NCI-H1694 (cell line): ENCODE results near the gene GGT5.
A peak's percentile ranks its signal among the peaks of the same experiment; 100 is the strongest.

Experiments used
- DNase-seq: peaks from one replicate; lab custom pipeline; 2025; lab: John Stamatoyannopoulos, UW

Gene GGT5

DNA sequence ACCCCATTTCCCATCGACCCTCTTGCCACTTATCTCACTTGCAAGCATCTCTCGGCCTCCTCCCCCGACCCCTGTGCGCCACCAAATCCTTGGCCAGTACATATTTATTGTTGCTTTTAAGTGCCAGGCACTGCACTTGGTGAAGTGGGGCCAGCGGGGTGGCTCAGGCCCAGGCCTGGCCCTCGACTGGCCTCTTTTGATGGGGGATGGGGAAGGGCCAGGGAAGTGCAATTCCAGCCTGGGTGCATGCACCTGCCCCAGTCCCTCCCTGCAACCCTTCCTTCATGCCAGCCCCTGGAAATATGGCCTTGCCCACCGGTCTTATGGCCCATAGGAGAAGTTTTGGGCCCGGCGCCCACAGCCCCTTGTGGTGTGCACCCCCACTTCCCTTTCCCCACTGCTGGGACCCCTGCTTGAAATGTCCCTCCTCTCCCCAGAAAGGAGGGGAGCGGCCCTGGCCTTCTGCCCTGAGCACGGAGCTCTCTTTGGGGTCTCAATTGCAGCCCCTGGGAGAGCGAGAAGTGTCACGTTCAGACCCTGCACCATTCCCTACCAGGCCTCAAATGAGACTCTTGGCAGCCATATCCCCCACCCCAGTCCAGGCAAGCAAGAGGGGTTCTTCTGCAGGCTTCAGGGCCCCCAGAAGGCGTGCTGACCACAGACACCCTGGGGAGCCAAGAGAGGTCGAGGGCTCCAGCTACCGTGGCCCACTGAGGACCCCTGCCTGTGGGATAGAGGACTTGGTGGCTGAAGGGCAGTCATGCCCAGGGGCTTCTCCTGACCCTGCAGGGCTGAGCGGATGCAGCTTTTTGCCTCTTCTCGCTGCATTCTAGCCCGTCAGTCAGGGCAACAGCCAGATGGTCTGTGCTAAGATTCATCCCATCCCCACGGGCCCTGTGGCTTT lies 62.6 kb downstream of the GGT5 start:
- no peak for DNase-seq

DNA sequence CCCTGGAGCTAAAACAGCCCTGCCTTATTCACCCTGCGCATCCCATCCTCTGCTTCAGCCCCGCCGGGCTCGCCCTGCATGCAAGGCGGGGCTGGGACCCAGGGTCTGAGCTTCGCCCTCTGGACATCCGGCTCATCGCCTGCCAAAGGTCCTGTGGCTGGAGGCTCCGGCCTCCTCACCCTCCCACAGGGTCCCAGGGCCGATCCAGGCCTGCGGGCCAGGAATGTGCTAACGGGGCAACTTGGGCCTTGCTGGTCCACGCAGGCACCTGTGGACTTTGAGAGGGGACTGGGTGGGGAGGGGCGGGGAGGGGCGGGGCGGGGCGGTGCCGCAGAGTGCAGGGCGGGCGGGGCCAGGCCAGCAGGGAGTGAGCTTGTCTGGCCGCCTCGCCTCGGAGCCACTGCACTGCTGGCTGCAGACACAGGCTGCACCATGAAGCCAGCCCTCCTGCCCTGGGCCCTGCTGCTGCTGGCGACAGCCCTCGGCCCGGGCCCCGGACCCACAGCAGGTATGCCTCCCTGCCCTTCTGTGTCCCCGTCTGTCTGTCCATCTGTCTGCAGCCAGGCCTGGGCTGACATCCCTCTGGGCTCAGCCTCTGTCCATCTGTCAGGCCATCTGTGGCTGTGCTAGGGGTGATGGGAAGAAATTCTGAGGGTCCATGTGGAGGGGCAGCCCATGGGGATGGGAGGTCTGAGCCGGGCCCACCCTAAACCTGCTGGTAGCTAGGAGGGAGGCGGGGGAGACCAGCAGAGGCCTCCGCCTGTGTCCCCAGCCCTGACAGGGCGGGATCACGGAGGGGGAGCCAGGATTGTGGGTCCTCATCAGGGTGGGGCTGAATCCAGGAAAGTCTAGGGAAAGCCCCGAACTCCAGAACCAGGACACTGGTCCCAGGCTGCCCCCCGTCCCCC lies 63.5 kb downstream of the GGT5 start, which contains the start of gene SUSD2:
SUSD2 (plus strand) TSS at position 400 of the 908 bp plus-strand sequence; CDS start at position 433, 33 bp downstream.
- DNase-seq, result no peak

DNA sequence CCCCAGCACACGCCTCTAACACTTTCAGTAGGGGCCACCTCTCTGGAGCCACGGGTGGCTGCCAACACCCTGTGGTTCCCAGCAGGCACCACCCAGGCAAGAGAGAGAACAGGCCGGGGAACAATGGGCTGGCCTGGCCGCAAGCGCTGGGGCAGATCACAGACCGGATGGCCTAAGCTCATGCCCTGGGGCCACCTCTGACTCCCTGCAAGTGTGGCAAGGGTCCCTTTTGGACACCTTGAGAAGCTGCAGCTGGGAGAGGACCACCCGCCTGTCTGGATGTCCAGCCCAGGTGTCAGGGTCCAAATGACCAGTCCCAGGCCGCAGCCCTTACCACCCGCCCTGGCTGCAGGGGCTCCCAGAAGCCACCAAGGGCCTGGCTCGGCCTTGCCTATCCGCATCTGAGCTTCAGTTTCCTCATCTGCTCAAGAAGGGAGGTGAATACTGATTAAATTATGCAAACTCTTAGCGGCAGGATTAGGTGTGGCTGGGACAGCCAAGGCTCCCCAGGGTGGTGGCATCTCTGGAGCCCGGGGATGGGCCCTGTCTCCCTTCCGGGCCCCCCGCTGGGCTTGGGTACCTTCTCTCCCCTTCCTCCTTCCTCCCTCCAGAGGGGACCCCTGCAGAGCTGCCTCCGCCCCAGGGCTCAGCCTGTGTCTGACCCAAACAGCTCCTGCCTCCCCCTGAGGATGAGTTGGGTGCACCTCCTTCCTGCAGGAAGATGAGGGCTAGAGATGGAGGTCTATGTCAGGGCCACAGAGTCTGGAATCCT lies 64.4 kb downstream of the GGT5 start:
- no peak for DNase-seq

DNA sequence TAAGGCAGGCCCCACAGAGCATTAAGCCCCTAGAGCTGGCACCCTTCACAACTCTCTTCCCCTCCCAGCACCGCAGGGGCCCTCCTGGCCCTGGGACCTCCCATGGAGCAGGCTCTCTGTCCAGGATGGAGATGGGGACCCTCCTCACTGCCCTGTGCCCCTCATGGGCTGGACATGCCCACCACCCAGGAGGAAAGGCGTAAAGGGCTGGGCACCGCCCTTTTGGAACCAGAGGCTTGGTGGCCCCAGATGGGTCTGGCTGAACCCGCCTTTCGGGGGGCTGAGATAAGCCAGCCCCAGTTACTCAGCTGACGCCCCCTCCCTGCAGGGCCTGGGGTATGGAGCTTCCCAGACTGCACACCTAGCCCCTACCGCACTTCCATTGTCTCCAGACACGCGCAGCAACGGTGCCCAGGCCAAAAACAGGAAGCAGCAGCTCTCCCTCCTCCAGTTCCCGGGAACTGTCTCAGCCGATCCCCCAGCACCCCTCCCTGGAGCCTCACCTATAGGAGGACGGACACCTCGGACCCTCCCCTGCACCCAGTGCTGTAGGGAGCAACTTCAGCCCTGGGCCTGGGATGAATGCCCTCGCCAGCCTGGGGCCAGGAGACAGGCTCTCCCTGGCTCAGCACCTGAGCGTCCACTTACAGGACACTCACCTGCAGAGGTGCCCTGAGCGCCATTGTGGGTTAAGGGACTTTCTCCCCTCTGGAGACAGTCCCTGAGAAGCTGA lies 65.2 kb downstream of the GGT5 start:
- no peak for DNase-seq

DNA sequence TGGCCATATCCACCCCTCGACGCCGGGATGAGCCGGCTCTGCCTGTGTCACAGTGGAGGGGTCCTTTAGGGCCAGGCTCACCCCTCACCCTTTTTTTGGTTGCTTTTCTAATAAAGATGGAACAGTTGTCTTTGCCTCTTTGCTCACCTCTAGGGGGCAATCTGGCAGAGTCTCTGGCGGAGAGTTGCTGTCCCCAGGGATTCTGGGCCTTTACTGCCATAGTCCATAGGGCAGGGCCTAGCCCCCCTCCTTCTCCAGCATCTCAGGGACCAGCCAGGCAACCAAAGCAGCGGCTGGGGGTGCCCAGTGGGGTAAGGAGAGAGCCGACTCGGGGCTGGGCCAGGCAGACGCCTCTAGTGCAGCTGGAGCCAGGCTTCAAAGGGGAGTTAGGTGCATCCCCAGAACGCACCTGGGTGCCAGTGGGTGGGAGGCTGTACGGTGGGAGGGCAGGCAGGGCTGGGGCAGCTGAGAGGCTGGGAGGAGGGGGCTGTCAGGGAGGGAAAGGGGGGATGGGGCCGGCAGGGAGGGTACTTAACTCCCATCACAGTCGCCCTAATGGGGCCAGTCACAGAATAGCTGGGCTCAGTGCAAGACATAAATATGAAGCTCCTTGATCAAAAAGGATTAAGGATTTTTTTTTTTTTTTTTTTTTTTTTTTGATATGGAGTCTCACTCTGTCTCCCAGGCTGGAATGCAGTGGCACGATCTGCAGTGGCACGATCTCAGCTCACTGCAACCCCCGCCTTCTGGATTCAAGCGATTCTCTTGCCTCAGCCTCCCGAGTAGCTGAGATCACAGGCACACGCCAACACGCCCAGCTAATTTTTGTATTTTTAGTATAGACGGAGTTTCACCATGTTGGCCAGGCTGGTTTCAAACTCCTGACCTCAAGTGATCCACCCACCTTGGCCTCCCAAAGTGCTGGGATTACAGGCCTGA lies 66.1 kb downstream of the GGT5 start:
- DNase-seq, result no peak

DNA sequence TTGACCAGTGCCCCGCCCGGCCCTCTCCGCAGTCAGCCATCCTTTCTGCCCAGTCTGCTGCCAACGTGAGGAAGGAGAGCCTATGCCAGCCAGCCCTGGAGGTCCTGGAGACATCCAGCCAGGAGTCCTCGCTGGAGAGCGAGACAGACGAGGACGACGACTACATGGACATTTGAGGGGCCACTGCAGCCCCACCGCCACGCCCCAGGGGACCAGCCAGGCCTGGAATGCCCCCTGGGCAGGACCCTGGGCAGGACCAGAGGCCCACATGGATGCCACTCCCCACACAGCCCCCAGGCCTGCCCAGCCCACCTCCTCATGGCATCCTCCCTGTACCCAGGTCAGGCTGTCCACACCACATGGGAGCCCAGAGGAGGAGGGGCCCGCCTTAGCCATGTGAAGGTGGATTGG lies 66.9 kb downstream of the GGT5 start:
- no peak for DNase-seq

DNA sequence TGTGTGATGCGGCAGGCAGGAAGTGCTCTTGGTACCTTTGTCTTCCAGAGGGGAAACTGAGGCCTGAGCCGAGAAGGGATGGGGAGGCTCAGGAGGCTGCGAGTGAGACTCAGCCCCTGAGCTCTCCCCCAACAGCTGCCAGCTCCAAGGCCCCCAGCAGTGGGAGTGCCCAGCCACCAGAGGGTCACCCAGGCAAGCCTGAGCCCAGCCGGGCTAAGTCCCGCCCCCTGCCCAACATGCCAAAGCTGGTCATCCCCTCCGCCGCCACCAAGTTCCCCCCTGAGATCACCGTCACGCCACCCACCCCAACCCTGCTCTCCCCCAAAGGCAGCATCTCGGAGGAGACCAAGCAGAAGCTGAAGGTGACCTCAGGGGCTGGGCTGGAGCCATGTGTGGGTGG lies 67.4 kb downstream of the GGT5 start:
- DNase-seq, result no peak

DNA sequence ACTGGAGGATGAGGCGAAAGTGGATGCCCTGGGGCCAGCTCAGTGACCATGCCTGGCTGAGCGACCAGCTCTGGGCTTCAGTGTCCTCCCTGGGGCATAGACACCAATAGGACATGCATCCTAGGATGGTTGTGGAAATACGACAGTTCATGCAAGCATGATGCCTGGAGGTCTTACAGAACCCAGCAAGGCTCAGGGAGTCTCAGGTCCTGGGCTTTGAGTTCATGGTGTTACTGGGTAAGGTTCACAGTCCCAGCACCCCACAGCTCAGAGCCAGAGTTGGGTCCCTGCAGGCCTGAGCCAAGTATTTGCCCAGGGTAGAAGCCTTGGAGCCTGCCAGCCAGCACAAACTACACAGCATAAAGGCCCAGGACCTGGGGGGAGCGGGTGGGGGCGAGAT lies 67.8 kb downstream of the GGT5 start:
- no peak for DNase-seq

DNA sequence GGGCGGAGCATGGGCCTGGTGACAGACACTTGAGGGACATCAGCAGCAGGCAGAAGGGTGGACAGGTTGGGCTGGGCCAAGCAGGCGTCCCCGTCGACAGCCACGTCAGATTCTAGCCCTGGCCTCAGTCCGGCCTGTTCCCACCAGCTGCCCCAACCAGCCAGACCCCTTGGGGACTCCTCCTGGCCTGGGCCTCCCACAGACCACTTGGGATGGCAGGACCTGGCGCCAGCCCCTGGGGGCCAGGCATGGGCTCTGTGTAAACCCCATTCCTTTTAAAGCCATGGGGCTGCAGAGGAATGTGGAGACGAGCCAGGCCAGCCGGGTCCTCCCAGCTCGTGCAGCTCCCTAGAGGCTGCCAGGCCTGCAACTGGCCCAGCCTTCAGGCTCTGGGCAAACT lies 68.3 kb downstream of the GGT5 start:
- no peak for DNase-seq

DNA sequence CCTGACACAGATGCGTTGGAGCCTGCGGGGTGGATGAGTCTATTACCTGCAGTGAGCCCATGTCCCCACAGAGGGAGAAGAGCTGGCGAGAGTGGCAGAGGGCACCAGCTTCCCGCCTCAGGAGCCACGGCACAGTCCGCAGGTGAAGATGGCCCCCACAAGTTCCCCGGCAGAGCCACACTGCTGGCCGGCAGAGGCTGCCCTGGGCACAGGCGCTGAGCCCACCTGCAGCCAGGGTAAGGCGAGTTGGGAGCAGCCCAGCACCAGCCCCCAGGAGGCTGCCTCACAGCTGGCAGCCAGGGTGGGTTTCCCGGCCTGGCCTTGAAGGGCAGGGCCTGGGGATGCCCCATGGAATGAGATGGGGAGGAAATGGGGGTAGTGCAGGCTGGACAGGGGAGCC lies 68.8 kb downstream of the GGT5 start:
- no peak for DNase-seq

DNA sequence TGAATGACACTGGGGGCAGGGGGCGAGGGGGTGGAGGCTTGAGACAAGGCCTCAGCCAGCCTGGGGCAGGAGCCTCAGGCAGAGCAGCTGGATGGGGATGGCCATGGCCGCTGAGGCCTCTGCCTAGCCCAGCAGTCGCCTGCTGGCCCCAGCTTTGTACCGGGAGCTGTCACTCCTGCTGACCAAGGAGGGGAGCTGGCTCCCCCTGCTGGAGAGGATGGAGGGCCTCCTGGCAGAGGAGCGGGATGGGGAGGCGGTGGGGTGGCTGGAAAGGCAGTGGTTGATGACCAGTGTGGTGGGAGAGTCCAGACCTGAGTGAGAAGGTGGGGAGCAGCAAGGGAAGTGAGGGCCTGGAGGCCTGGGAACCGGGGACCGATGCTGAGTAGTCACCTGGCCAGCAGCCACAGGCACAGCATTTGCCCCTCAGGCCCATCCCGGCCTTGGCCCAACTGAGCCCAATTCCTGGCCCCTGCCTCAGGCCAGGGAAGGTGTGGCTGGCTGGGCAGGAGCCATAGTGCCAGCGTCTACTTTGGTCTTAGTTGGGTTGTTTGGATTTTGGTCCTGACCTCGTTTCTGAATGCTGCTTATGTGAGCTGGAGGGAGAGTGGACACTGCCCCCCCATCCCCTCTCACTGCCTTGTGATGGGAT lies 69.6 kb downstream of the GGT5 start:
- DNase-seq, result peak; percentile 13

DNA sequence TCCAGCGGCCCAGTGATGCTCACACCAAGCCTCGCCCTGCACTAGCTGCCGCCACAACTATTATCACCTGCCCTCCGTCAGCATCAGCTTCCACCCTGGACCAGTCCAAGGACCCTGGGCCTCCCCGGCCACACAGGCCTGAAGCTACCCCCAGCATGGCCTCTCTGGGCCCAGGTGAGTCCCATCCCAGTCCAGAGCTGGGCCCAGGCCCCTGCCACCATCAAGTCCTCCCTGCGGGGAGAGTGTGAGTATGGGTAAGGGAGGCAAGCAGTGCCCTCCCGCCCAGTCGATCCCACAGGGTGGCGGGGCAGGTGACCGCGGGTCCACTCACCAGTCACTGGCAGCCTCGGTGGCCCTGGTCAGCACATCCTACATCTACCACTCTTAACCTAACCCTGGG lies 73.1 kb downstream of the GGT5 start:
- DNase-seq, result no peak

DNA sequence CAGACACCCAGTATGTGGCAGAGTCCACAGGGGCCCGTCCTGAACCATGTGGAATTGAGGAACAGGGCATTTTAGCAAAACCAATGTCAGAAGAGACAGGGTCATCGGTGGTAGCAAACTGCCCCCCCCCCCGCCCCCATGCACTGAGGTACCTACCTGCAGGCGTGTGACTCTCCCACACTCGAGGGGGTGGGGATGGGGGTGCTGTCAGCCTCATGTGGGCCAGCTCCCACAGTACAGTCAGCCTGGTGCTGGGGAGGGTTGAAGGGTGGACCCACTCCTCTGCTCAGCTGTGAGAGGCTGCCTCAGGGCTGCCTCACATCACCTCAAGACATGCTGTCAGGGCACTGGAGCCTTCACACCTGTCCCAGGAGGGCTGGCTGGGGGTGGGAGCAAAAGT lies 74.2 kb downstream of the GGT5 start:
- DNase-seq, result no peak

DNA sequence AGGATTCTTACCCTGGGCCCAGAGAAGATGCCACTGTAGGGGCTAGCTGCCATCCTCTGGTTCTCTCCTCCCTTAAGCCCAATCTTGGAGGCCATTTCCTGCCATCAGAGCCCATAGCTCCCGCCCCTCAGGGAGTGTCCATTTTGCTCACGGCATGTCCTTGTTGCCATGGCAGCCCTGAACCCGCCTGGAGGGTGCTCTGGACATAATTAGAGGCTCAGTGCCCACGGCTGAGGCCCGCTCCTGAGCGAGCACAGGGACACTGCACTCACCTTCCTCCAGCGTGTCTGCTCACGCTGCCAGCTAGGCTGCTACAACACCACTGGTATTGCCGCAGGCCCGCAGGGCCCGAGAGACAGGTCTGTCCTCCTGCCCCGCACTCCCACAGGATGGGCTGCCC lies 74.7 kb downstream of the GGT5 start:
- no peak for DNase-seq
